Astrocyte (in vitro differentiated cells and primary cell): ENCODE data around the gene JSRP1.

Experiments used
- EZH2 ChIP-seq: IDR thresholded peaks from 2 replicates; pipeline ENCODE4 v1.6.1; 2012; ENCODE audit warnings: mild to moderate bottlenecking, low read length, inconsistent platforms; ENCODE audit not compliant: insufficient read depth
- TF ChIP-seq, protein P1 (sequence below): IDR thresholded peaks from 2 replicates; pipeline ENCODE4 v1.5.1; 2011; ENCODE audit warnings: low read depth, mild to moderate bottlenecking, inconsistent platforms, low read length, moderate library complexity; ENCODE audit not compliant: insufficient read depth

DNA sequence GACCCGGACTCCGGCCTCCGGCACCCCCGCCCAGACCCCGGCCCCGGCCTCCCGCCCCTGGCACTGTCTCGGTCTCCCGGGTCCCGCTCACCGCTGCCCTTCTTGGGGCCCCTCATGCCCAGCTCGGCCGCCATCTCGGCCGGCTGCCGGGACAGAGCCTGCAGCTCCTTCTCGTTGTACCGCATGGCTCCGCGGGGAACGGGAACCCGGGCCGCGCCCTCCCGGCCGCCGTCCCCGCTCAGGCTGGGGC, 20.2 kb downstream of the JSRP1 start:
- TF ChIP-seq, protein P1, sequence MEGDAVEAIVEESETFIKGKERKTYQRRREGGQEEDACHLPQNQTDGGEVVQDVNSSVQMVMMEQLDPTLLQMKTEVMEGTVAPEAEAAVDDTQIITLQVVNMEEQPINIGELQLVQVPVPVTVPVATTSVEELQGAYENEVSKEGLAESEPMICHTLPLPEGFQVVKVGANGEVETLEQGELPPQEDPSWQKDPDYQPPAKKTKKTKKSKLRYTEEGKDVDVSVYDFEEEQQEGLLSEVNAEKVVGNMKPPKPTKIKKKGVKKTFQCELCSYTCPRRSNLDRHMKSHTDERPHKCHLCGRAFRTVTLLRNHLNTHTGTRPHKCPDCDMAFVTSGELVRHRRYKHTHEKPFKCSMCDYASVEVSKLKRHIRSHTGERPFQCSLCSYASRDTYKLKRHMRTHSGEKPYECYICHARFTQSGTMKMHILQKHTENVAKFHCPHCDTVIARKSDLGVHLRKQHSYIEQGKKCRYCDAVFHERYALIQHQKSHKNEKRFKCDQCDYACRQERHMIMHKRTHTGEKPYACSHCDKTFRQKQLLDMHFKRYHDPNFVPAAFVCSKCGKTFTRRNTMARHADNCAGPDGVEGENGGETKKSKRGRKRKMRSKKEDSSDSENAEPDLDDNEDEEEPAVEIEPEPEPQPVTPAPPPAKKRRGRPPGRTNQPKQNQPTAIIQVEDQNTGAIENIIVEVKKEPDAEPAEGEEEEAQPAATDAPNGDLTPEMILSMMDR, result no peak
- no peak for TF ChIP-seq EZH2
